Measurements from ENCODE around the gene SIPA1L2.
"Not testable (repeated sequence)": the region's sequence is repeated elsewhere in the genome, so short reads cannot be mapped to it uniquely, and the experiment has no call there.

The SIPA1L2 gene

DNA sequence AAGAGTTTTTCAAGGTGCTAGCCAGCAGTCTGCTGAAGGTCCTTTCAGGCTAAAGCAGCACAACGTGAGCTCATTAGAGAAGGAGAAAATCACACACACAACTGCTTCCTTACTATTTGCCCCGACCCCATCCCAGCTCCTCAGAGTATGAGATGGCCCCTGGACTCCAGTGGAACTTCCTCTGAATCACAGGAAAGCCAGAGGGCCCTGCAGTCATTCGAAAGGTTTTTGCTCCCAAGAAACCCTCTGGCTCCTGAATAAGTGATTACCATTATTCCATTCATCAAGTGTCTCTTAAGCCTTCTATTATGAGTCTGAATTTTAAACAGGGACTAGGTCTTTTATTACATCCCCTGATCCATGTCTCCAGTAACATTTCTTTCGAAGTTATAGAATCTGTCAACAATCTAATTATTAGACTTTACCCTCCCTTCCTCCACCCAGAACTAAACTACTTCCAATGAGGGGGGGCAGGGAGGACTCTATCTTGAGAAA is 14.6 kb downstream of the SIPA1L2 start:
- DNase-seq (ENCODE audit: low read depth in 3 of 3, low spot score in 1 of 3), result no peak

- DNase-seq (ENCODE audit: low read depth in 3 of 3, low spot score in 1 of 3), result no peak
These were observed 15.1 kb downstream of the SIPA1L2 start for GRCh38 chr1:232614811-232615210.

DNA sequence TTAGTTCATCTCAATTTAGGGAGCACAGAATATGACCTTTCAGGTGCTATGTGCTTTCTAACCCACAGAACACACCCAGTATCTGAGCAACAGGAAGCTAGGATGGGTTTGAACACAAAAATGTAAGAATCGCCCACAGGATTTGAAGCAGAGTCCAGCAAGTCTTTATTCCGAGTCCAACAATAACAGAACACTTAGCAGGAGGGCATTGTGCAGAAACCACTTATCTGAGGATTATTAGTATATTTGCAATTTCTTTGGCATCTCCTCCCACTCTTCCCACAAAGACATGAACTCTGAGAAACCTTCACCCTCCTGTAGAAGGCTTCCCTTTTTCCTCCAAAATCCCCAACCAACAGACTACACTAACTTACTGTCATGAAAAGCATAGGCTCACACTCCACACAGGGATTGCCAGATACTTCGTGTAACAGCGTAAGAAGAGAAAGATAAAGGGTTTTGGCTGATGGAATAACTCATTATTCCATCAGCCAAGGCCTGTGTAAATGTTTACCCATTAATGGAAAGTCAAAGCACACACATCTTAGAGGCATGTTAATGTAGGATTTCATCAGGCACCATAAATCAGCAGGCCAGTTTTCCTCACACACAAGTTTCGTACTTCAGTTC is 16.1 kb downstream of the SIPA1L2 start:
- no peak for DNase-seq (ENCODE audit: low read depth in 3 of 3, low spot score in 1 of 3)

DNA sequence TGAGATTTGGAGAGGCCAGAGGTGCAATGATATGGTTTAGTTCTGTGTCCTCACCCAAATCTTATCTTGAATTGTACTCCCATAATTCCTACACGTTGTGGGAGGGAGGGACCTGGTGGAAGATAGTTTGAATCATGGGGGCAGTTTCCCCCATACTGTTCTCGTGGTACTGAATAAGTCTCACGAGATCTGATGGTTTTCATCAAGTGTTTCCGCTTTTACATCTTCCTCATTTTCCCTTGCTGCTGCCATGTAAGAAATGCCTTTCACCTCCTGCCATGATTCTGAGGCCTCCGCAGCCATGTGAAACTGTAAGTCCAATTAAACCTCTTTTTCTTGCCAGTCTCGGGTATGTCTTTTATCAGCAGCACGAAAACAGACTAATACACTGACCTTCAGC is 17.1 kb downstream of the SIPA1L2 start:
- not testable (repeated sequence) for DNase-seq (ENCODE audit: low read depth in 3 of 3, low spot score in 1 of 3)

GRCh38 chr1:232611834-232612233 is 18.1 kb downstream of the SIPA1L2 start:
- DNase-seq (ENCODE audit: low read depth in 3 of 3, low spot score in 1 of 3), result no peak

DNA sequence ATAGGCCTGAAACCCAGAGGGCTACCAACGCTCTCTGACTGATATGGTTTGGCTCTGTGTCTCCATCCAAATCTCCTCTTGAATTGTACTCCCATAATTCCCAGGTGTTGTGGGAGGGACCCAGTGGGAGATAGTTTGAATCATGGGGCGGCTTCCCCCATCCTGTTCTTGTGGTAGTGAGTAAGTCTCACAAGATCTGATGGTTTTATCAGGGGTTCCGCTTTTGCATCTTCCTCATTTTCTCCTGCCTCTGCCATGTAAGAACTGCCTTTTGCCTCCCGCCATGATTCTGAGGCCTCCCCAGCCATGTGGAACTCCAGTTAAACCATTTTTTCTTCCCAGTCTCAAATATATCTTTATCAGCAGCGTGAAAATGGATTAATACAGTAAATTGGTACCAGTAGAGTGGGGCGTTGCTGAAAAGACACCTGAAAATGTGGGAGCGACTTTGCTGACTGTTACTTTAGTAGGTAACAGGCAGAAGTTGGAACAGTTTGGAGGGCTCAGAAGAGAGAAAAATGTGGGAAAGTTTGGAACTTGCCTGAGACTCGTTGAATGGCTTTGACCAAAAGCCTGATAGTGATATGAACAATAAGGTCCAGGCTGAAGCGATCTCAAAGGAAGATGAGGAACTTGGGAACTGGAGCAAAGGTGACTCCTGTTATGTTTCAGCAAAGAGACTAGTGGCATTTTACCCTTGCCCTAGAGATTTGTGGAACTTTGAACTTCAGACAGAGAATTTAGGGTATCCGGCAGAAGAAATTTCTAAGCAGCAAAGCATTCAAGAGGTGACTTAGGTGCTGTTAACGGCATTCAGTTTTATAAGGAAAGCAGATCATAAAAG is 18.8 kb downstream of the SIPA1L2 start:
- DNase-seq (ENCODE audit: low read depth in 3 of 3, low spot score in 1 of 3), result not testable (repeated sequence)

GRCh38 chr1:232610192-232610901 is 19.6 kb downstream of the SIPA1L2 start:
- no peak for DNase-seq (ENCODE audit: low read depth in 3 of 3, low spot score in 1 of 3)

DNA sequence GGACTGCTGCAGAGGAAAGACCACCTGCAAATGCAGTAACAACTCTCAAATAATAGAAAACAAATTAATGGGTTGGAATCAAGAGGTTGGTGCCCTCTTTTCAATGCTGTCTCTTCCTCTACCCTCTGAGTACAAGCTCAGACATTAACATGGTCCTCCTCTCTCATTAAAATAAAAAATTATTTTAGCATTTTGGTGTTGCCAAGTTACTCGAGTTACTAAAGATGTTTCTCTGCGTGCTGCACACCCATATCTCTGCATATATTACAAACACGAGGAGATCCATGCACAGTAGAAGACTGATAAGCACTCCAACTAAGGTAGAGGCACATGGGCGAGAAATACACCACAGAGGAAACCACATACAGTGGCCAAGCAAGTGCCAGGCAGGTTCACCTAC is 21.5 kb downstream of the SIPA1L2 start:
- DNase-seq (ENCODE audit: low read depth in 3 of 3, low spot score in 1 of 3), result no peak

GRCh38 chr1:232602622-232603021 is 27.3 kb downstream of the SIPA1L2 start:
- DNase-seq (ENCODE audit: low read depth in 3 of 3, low spot score in 1 of 3), result no peak

- no peak for DNase-seq (ENCODE audit: low read depth in 3 of 3, low spot score in 1 of 3)
These were observed 29.3 kb downstream of the SIPA1L2 start for GRCh38 chr1:232600424-232601258.

- no peak for DNase-seq (ENCODE audit: low read depth in 3 of 3, low spot score in 1 of 3)
These were observed 30.5 kb downstream of the SIPA1L2 start for GRCh38 chr1:232599178-232600041.

GRCh38 chr1:232598837-232599177 is 31.1 kb downstream of the SIPA1L2 start:
- DNase-seq (ENCODE audit: low read depth in 3 of 3, low spot score in 1 of 3), result no peak

DNA sequence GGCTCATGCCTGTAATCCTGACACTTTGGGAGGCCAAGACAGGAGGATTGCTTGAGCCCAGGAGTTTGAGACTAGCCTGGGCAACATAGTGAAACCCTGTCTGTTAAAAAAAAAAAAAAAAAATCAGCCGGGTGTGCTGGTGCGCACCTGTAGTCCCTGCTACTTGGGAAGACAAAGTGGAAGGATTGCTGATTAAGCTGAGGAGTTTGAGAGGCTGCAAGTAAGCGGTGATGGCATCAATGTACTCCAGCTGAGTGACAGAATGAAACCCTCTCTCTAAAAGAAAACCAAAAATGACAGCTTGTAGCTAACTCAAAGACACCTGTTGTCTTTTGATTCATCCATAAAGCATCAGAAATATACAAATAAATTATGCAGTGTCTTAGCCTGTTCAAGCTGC is 31.8 kb downstream of the SIPA1L2 start:
- DNase-seq (ENCODE audit: low read depth in 3 of 3, low spot score in 1 of 3), result no peak

GRCh38 chr1:232597721-232598120 is 32.2 kb downstream of the SIPA1L2 start:
- no peak for DNase-seq (ENCODE audit: low read depth in 3 of 3, low spot score in 1 of 3)

GRCh38 chr1:232596666-232597303 is 33.1 kb downstream of the SIPA1L2 start:
- no peak for DNase-seq (ENCODE audit: low read depth in 3 of 3, low spot score in 1 of 3)

- no peak for DNase-seq (ENCODE audit: low read depth in 3 of 3, low spot score in 1 of 3)
These were observed 34.9 kb downstream of the SIPA1L2 start for GRCh38 chr1:232594768-232595698.

GRCh38 chr1:232593717-232594502 is 36.0 kb downstream of the SIPA1L2 start:
- no peak for DNase-seq (ENCODE audit: low read depth in 3 of 3, low spot score in 1 of 3)

DNA sequence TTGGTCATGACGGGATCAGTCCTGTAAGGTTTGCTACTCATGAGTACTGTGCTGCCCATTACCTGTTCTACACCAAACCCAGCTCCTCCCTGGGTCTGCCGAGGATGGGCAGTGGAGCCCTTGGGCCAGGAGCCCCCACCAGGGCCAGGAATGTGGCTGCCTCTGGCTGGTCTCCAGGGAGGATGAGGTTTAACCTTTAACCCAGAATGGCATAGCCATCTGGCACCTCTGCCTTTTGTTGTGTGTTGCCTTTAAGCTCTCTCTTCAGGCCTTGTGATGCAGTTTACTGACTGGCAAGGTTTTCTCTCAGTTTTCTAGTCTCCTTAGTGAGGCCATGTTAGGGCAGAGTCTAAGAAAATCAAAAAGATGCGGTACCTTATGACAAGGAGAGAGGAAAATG is 38.6 kb downstream of the SIPA1L2 start:
- DNase-seq (ENCODE audit: low read depth in 3 of 3, low spot score in 1 of 3), result no peak

Measured in stimulated activated CD4-positive, alpha-beta T cell treated with anti-CD3 and anti-CD28 coated beads, TNF-alpha, amount 100 ng/mL, for 1 hour (primary cell).